Coronary artery (tissue), 2 donors: ENCODE data around the gene ERC1.
"Not testable (repeated sequence)": the region's sequence is repeated elsewhere in the genome, so short reads cannot be mapped to it uniquely, and the experiment has no call there.

Experiments used
- DNase-seq: peaks from one replicate; pipeline ENCODE4 v3.0.0-alpha.2; 2017; ENCODE audit warnings: low spot score
- H3K27ac ChIP-seq, 2 donors: fragments of 200-600 bp; sonication (generic); one replicate each; pipeline ENCODE4 v1.5.1; 2016 to 2019
- H3K4me3 ChIP-seq: fragments of 200-600 bp; sonication (generic); 2 replicates; pipeline ENCODE4 v1.5.1; 2016; ENCODE audit warnings: mild to moderate bottlenecking, moderate library complexity
- CTCF ChIP-seq: fragments of 200-600 bp; sonication (generic); IDR thresholded peaks from one replicate; pipeline ENCODE4 v1.5.1; 2019; ENCODE audit warnings: antibody characterized with exemption

ERC1 gene

GRCh38 chr12:1226951-1227350 lies 235.9 kb downstream of the ERC1 start:
- Histone ChIP-seq H3K4me3 (no peak overlapping the region), H3K27ac (no peak overlapping the region)
- DNase-seq: no peak
- TF ChIP-seq CTCF: no peak

GRCh38 chr12:1234073-1234472 lies 243.1 kb downstream of the ERC1 start:
- no peak for TF ChIP-seq CTCF
- Histone ChIP-seq H3K27ac (no peak overlapping the region), H3K4me3 (no peak overlapping the region)
- no peak for DNase-seq

GRCh38 chr12:1246637-1247036 lies 255.6 kb downstream of the ERC1 start:
- DNase-seq: no peak
- H3K4me3 ChIP-seq: no peak overlapping the region
- H3K27ac ChIP-seq: no peak overlapping the region
- no peak for TF ChIP-seq CTCF

GRCh38 chr12:1250641-1251040 lies 259.6 kb downstream of the ERC1 start:
- H3K4me3 ChIP-seq: no peak overlapping the region
- no peak for TF ChIP-seq CTCF
- no peak overlapping the region for H3K27ac ChIP-seq
- DNase-seq: no peak

GRCh38 chr12:1252758-1253157 lies 261.7 kb downstream of the ERC1 start:
- no peak for TF ChIP-seq CTCF

GRCh38 chr12:1255125-1255524 lies 264.1 kb downstream of the ERC1 start:
- not testable (repeated sequence) for H3K27ac ChIP-seq, H3K4me3 ChIP-seq, DNase-seq

More at GRCh38 chr12:1252758-1253157, 261.7 kb downstream of the ERC1 start:
- Histone ChIP-seq H3K4me3 (no peak overlapping the region), H3K27ac (no peak overlapping the region)
- DNase-seq: no peak

- not testable (repeated sequence) for H3K27ac ChIP-seq, DNase-seq, H3K4me3 ChIP-seq
These were observed 264.8 kb downstream of the ERC1 start for GRCh38 chr12:1255854-1256253.

GRCh38 chr12:1256285-1256684 lies 265.3 kb downstream of the ERC1 start:
- no peak for DNase-seq
- no peak for TF ChIP-seq CTCF
- H3K27ac ChIP-seq: no peak overlapping the region
- no peak overlapping the region for H3K4me3 ChIP-seq
